Effector memory CD8-positive, alpha-beta T cell (primary cell): ENCODE results near the gene ASPDH.
"Not testable (repeated sequence)": the region's sequence is repeated elsewhere in the genome, so short reads cannot be mapped to it uniquely, and the experiment has no call there.

Experiments
- ATAC-seq: fragments of 150-1000 bp; cut with Tn5 transposase; replicated peaks from 2 replicates; pipeline ENCODE4 v1.10.0; 2021; ENCODE audit warnings: mild to moderate bottlenecking, moderate library complexity
- DNase-seq, 3 experiments: peaks; one replicate each; pipeline ENCODE4 v3.0.0; 2021
- H3K27ac Mint-ChIP-seq, 2 donors: one replicate each; pipeline ENCODE4 v1.8.0; 2022; ENCODE audit warnings: mild to moderate bottlenecking in 2 of 2, mixed read lengths in 2 of 2, moderate library complexity in 2 of 2
- H3K27me3 Mint-ChIP-seq, 2 donors: one replicate each; pipeline ENCODE4 v1.8.0; 2022; ENCODE audit warnings: mixed read lengths in 2 of 2
- H3K36me3 Mint-ChIP-seq: one replicate; pipeline ENCODE4 v1.8.0; 2022; ENCODE audit warnings: mild to moderate bottlenecking, moderate library complexity, mixed read lengths; ENCODE audit not compliant: insufficient read depth
- H3K4me1 Mint-ChIP-seq, 2 donors: one replicate each; pipeline ENCODE4 v1.8.0; 2022; ENCODE audit warnings: low read depth in 2 of 2, mixed read lengths in 2 of 2
- H3K4me3 Mint-ChIP-seq, 2 donors: one replicate each; pipeline ENCODE4 v1.8.0; 2022; ENCODE audit warnings: mild to moderate bottlenecking in 2 of 2, mixed read lengths in 2 of 2, moderate library complexity in 2 of 2
- H3K9me3 Mint-ChIP-seq, 2 donors: one replicate each; pipeline ENCODE4 v1.8.0; 2022; ENCODE audit warnings: mixed read lengths in 2 of 2

ASPDH gene

GRCh38 chr19:50479761-50480251 is 33.9 kb downstream of the ASPDH start:
- H3K4me3 Mint-ChIP-seq = no peak overlapping the region
- ATAC-seq = no peak
- peak overlapping the region in 1 of 2 donors; percentile 67 for H3K27ac Mint-ChIP-seq
- H3K4me1 Mint-ChIP-seq = peaks cover 22 to 27% of the 10 kb centered on the region in 2 donors
- no peaks in the 10 kb centered on the region for H3K27me3 Mint-ChIP-seq
- peaks cover 0 to 1% of the 10 kb centered on the region in 2 donors for H3K9me3 Mint-ChIP-seq
- H3K36me3 Mint-ChIP-seq = peaks cover 65% of the 10 kb centered on the region
- DNase-seq = no peak

GRCh38 chr19:50478901-50479715 is 34.6 kb downstream of the ASPDH start:
- H3K9me3 Mint-ChIP-seq = peaks cover 0 to 1% of the 10 kb centered on the region in 2 donors
- H3K4me3 Mint-ChIP-seq = no peak overlapping the region
- DNase-seq (no peak), ATAC-seq (no peak)
- no peaks in the 10 kb centered on the region for H3K27me3 Mint-ChIP-seq
- H3K4me1 Mint-ChIP-seq = peaks cover 22 to 27% of the 10 kb centered on the region in 2 donors
- peaks cover 68% of the 10 kb centered on the region for H3K36me3 Mint-ChIP-seq
- H3K27ac Mint-ChIP-seq = peak overlapping the region in 1 of 2 donors; percentile 41

GRCh38 chr19:50477751-50478515 is 35.8 kb downstream of the ASPDH start:
- Mint-ChIP-seq H3K9me3 (peaks cover 0 to 1% of the 10 kb centered on the region in 2 donors), H3K4me3 (peak overlapping the region; percentile 92 to 98), H3K36me3 (peaks cover 58% of the 10 kb centered on the region), H3K4me1 (peaks cover 22 to 25% of the 10 kb centered on the region in 2 donors), H3K27ac (peak overlapping the region in 1 of 2 donors; percentile 10), H3K27me3 (no peaks in the 10 kb centered on the region)
- DNase-seq (no peak), ATAC-seq (no peak)

- no peak for ATAC-seq
- Mint-ChIP-seq H3K4me1 (peaks cover 22 to 25% of the 10 kb centered on the region in 2 donors), H3K9me3 (peaks cover 0 to 1% of the 10 kb centered on the region in 2 donors), H3K27ac (peak overlapping the region; percentile 97 to 98), H3K4me3 (peak overlapping the region; percentile 92 to 98), H3K27me3 (no peaks in the 10 kb centered on the region), H3K36me3 (peaks cover 54% of the 10 kb centered on the region)
- no peak for DNase-seq
Measured at GRCh38 chr19:50476907-50477238, 36.8 kb downstream of the ASPDH start.

GRCh38 chr19:50476224-50476906 is 37.3 kb downstream of the ASPDH start, which contains the start of the genes EMC10 and GARIN5A:
Gene EMC10 (plus strand): TSS chr19:50476507. CDS start chr19:50476545, 38 bp downstream.
Gene GARIN5A (minus strand): TSS chr19:50476848. CDS start chr19:50476388, 460 bp downstream.
- Mint-ChIP-seq H3K27me3 (no peaks in the 10 kb centered on the region), H3K36me3 (peaks cover 52% of the 10 kb centered on the region), H3K9me3 (peaks cover 0 to 1% of the 10 kb centered on the region in 2 donors), H3K4me3 (peak within 1 kb of the TSS; percentile 92 to 98), H3K27ac (peak within 1 kb of the TSS; percentile 97 to 98), H3K4me1 (peaks cover 22 to 25% of the 10 kb centered on the region in 2 donors)
- peak; percentile 93 for ATAC-seq
- DNase-seq = peak; percentile 91 to 93 (median 93)

- ATAC-seq = no peak
- peak overlapping the region; percentile 97 to 98 for H3K27ac Mint-ChIP-seq
- H3K36me3 Mint-ChIP-seq = peaks cover 46% of the 10 kb centered on the region
- peak overlapping the region; percentile 92 to 98 for H3K4me3 Mint-ChIP-seq
- no peak for DNase-seq
- H3K27me3 Mint-ChIP-seq = no peaks in the 10 kb centered on the region
- peaks cover 22% of the 10 kb centered on the region in 2 donors for H3K4me1 Mint-ChIP-seq
- peaks cover 0 to 1% of the 10 kb centered on the region in 2 donors for H3K9me3 Mint-ChIP-seq
Measured at GRCh38 chr19:50475736-50476223, 37.9 kb downstream of the ASPDH start.

- DNase-seq = no peak
- Mint-ChIP-seq H3K4me3 (peak overlapping the region; percentile 92 to 98), H3K4me1 (peaks cover 21 to 22% of the 10 kb centered on the region in 2 donors), H3K27ac (peak overlapping the region; percentile 97 to 98), H3K9me3 (peaks cover 0 to 1% of the 10 kb centered on the region in 2 donors), H3K27me3 (no peaks in the 10 kb centered on the region), H3K36me3 (peaks cover 43% of the 10 kb centered on the region)
- no peak for ATAC-seq
Measured at GRCh38 chr19:50475101-50475568, 38.6 kb downstream of the ASPDH start.

- H3K4me3 Mint-ChIP-seq, DNase-seq, ATAC-seq, H3K9me3 Mint-ChIP-seq: not testable (repeated sequence)
- H3K27me3 Mint-ChIP-seq = peaks cover 11 to 14% of the 10 kb centered on the region in 2 donors
- peaks cover 17 to 18% of the 10 kb centered on the region in 2 donors for H3K4me1 Mint-ChIP-seq
- peak overlapping the region in 1 of 2 donors; percentile 1 for H3K27ac Mint-ChIP-seq
- H3K36me3 Mint-ChIP-seq = peaks cover 39% of the 10 kb centered on the region
Measured at GRCh38 chr19:50473336-50473735, 40.4 kb downstream of the ASPDH start.

GRCh38 chr19:50468818-50469217 is 44.9 kb downstream of the ASPDH start:
- H3K27me3 Mint-ChIP-seq = peaks cover 28 to 41% of the 10 kb centered on the region in 2 donors

GRCh38 chr19:50467566-50467965 is 46.1 kb downstream of the ASPDH start:
- Mint-ChIP-seq H3K27ac (no peak overlapping the region), H3K9me3 (no peaks in the 10 kb centered on the region), H3K36me3 (no peaks in the 10 kb centered on the region), H3K4me1 (no peaks in the 10 kb centered on the region), H3K4me3 (no peak overlapping the region), H3K27me3 (peaks cover 35 to 41% of the 10 kb centered on the region in 2 donors)
- ATAC-seq (no peak), DNase-seq (no peak)

More at GRCh38 chr19:50468818-50469217, 44.9 kb downstream of the ASPDH start:
- ATAC-seq (no peak), DNase-seq (no peak)
- no peak overlapping the region for H3K4me3 Mint-ChIP-seq
- H3K36me3 Mint-ChIP-seq = no peaks in the 10 kb centered on the region
- no peaks in the 10 kb centered on the region for H3K4me1 Mint-ChIP-seq
- no peaks in the 10 kb centered on the region for H3K9me3 Mint-ChIP-seq
- no peak overlapping the region for H3K27ac Mint-ChIP-seq

- Mint-ChIP-seq H3K4me3 (no peak overlapping the region), H3K4me1 (no peaks in the 10 kb centered on the region), H3K9me3 (no peaks in the 10 kb centered on the region), H3K27me3 (peaks cover 35 to 41% of the 10 kb centered on the region in 2 donors), H3K36me3 (no peaks in the 10 kb centered on the region), H3K27ac (no peak overlapping the region)
- ATAC-seq = no peak
- no peak for DNase-seq
Measured at GRCh38 chr19:50466706-50467039, 47.0 kb downstream of the ASPDH start.

GRCh38 chr19:50465986-50466705 is 47.6 kb downstream of the ASPDH start:
- ATAC-seq = no peak
- Mint-ChIP-seq H3K9me3 (no peaks in the 10 kb centered on the region), H3K36me3 (no peaks in the 10 kb centered on the region)

More at GRCh38 chr19:50465986-50466705, 47.6 kb downstream of the ASPDH start:
- no peak for DNase-seq
- Mint-ChIP-seq H3K4me1 (peaks cover 0 to 2% of the 10 kb centered on the region in 2 donors), H3K27ac (no peak overlapping the region), H3K27me3 (peaks cover 35 to 41% of the 10 kb centered on the region in 2 donors), H3K4me3 (no peak overlapping the region)
